Transverse colon (tissue), 4 donors: ENCODE results near the gene LIPA.

Experiments used
- EP300 ChIP-seq: sonication (generic); formaldehyde crosslinking; IDR thresholded peaks from one replicate; pipeline ENCODE4 v1.6.1; 2017; ENCODE audit warnings: antibody characterized with exemption, low read depth
- POLR2A ChIP-seq: fragments of 450-650 bp; IDR thresholded peaks from one replicate; pipeline ENCODE4 v1.6.1; 2016; ENCODE audit warnings: antibody characterized with exemption, mild to moderate bottlenecking, moderate library complexity
- POLR2AphosphoS5 ChIP-seq, 3 donors: sonication (generic); formaldehyde crosslinking; IDR thresholded peaks; one replicate each; pipeline ENCODE4 v1.6.1; 2016; ENCODE audit warnings: antibody characterized with exemption in 3 of 3
- TF ChIP-seq, protein P1 (sequence below), 5 experiments: fragments of 200-600 bp in 3 of 5; fragments of 450-650 bp in 2 of 5; sonication (generic) in 3 of 5; IDR thresholded peaks; 1 replicate in 2 of 5; 2 replicates in 3 of 5; pipeline ENCODE4 v1.5.1; 2016 to 2017; ENCODE audit warnings: antibody characterized with exemption in 5 of 5, inconsistent platforms in 3 of 5, mild to moderate bottlenecking in 2 of 5, moderate library complexity in 1 of 5

GRCh38 chr10:89275383-89275782, 23.8 kb upstream of the LIPA start:
- TF ChIP-seq POLR2A (no peak), EP300 (no peak), POLR2AphosphoS5 (IDR thresholded peaks at IDR 0.05) (no peak)
- TF ChIP-seq, protein P1, sequence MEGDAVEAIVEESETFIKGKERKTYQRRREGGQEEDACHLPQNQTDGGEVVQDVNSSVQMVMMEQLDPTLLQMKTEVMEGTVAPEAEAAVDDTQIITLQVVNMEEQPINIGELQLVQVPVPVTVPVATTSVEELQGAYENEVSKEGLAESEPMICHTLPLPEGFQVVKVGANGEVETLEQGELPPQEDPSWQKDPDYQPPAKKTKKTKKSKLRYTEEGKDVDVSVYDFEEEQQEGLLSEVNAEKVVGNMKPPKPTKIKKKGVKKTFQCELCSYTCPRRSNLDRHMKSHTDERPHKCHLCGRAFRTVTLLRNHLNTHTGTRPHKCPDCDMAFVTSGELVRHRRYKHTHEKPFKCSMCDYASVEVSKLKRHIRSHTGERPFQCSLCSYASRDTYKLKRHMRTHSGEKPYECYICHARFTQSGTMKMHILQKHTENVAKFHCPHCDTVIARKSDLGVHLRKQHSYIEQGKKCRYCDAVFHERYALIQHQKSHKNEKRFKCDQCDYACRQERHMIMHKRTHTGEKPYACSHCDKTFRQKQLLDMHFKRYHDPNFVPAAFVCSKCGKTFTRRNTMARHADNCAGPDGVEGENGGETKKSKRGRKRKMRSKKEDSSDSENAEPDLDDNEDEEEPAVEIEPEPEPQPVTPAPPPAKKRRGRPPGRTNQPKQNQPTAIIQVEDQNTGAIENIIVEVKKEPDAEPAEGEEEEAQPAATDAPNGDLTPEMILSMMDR (IDR thresholded peaks at IDR 0.05) = no peak
